ENCODE measurements around the gene HDDC3. TPM values are rescaled to one million over a fixed set of nuclear protein-coding genes. Genes with fewer than 3 reads are reported as not detected.
"Not testable (repeated sequence)": the region's sequence is repeated elsewhere in the genome, so short reads cannot be mapped to it uniquely, and the experiment has no call there.

Gene HDDC3
- total RNA-seq, 1 experiment from 2014 or later, result 15.9 TPM

DNA sequence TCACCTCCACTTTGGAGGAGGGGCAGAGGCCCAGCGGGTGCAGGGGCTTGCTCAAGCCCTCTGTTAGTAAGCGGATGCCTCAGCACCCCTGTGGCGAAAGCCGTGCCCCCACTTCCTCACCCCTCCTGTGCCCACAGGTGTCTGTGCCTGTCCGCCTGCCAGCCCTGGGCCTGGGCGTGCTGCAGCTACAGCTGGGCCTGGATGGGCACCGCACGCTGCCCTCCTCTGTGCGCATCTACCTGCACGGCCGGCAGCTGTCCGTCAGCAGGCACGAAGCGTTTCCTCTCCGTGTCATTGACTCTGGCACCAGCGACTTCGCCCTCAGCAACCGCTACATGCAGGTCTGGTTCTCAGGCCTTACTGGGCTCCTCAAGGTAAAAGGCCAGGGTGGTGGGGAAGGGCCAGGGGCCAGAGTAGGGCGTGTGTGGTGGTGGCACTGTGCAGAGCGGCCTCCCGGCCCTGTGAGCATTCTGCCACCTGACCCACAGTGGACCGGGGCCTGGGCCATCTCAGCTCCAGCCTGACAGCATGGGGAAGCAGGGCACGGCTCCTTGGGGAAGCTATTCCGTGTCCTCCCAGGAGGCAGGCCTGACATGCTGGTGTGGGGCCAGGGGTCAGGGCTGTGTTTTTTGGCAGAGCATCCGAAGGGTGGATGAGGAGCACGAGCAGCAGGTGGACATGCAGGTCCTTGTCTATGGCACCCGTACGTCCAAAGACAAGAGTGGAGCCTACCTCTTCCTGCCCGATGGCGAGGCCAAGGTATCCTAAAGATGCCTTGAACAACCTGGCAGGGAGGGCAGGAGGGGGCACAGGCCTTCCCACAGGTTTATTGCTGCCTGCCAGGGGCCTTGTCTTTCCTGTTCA, 20.2 kb downstream of the HDDC3 start:
- no peak overlapping the region for H3K4me3 ChIP-seq (ENCODE audit: low read length)
- no peaks in the 10 kb centered on the region for H3K79me2 ChIP-seq (ENCODE audit: low read length)
- no peaks in the 10 kb centered on the region for H3K27me3 ChIP-seq (ENCODE audit: low read length)
- H4K20me1 ChIP-seq (ENCODE audit: insufficient read depth, low read depth, low read length), result no peaks in the 10 kb centered on the region
- no peak overlapping the region for H3K4me2 ChIP-seq (ENCODE audit: low read depth, low read length, poor library complexity, severe bottlenecking)
- H3K27ac ChIP-seq (ENCODE audit: low read length), result no peak overlapping the region
- H2AFZ ChIP-seq (ENCODE audit: low read length), result no peak overlapping the region
- H3K4me1 ChIP-seq (ENCODE audit: low read length), result no peaks in the 10 kb centered on the region
- no peaks in the 10 kb centered on the region for H3K9me2 ChIP-seq (replicated peaks; ENCODE audit: insufficient read depth, low read length)
- H3K9me3 ChIP-seq (ENCODE audit: low read length), result no peaks in the 10 kb centered on the region
- H3K36me3 ChIP-seq (ENCODE audit: insufficient read depth, low read length), result no peaks in the 10 kb centered on the region
- DNase-seq, result no peak
- H3K9ac ChIP-seq (ENCODE audit: low read length), result no peak overlapping the region

DNA sequence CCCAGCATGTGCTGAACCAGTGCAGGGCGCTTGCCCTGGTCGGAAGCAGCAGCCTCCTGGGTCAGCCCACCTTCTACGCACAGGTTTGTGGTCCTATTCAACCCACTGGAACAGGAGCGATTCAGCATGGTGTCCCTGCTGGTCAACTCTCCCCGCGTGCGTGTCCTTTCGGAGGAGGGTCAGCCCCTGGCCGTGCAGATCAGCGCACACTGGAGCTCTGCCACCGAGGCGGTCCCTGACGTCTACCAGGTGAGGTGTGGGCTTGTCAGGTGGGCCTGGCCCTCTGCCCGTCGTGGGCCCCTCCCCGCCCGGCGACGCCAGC, 21.1 kb downstream of the HDDC3 start:
- Histone ChIP-seq H3K36me3 (ENCODE audit: insufficient read depth, low read length) (0 out of 2 replicates have a peak, but pooled peaks cover 3% of the 10 kb centered on the region), H3K9ac (ENCODE audit: low read length) (no peak overlapping the region), H3K4me2 (ENCODE audit: low read depth, low read length, poor library complexity, severe bottlenecking) (no peak overlapping the region), H3K9me3 (ENCODE audit: low read length) (no peaks in the 10 kb centered on the region), H3K4me3 (ENCODE audit: low read length) (no peak overlapping the region), H3K9me2 (replicated peaks; ENCODE audit: insufficient read depth, low read length) (no peaks in the 10 kb centered on the region), H2AFZ (ENCODE audit: low read length) (no peak overlapping the region), H3K4me1 (ENCODE audit: low read length) (no peaks in the 10 kb centered on the region), H3K27me3 (ENCODE audit: low read length) (no peaks in the 10 kb centered on the region), H3K27ac (ENCODE audit: low read length) (no peak overlapping the region), H3K79me2 (ENCODE audit: low read length) (no peaks in the 10 kb centered on the region), H4K20me1 (ENCODE audit: insufficient read depth, low read depth, low read length) (no peaks in the 10 kb centered on the region)
- no peak for DNase-seq

DNA sequence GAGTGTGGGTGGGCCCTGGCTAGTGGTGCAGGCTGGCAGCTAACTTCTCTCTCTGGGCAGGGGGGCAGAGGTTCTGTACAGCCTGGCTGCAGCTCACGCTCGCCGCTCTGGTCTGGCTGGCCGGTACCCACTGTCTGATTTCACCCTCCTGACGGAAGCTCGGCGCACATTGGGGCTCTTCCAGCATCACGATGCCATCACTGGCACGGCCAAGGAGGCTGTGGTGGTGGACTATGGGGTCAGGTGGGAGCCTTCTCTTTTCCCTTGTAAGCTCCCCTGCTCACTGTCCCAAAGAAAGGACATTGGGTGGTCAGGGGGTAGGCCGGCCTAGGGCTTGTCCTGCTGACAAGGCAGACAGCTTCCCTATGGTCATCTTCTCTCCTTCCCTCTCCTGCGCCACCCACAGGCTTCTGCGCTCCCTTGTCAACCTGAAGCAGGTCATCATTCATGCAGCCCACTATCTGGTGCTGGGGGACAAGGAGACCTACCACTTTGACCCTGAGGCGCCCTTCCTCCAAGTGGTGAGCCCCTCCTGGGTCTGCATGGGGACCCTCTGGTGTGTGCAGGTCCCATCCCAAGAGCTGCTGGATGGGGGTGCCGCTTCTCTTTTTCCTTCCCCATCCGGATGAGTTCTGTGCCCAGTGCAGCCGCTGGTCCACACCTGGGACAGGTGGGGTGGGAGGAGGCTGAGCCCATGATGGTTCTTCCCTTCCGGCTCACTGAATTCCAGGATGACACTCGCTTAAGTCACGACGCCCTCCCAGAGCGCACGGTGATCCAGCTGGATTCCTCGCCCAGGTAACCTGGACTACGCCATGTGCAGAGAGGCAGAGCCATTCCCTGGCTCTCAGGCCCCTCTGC, 21.7 kb downstream of the HDDC3 start:
- Histone ChIP-seq H3K4me2 (ENCODE audit: low read depth, low read length, poor library complexity, severe bottlenecking) (no peak overlapping the region), H3K9me3 (ENCODE audit: low read length) (no peaks in the 10 kb centered on the region), H3K9me2 (replicated peaks; ENCODE audit: insufficient read depth, low read length) (no peaks in the 10 kb centered on the region), H3K36me3 (ENCODE audit: insufficient read depth, low read length) (0 out of 2 replicates have a peak, but pooled peaks cover 6% of the 10 kb centered on the region), H3K27ac (ENCODE audit: low read length) (no peak overlapping the region), H3K27me3 (ENCODE audit: low read length) (no peaks in the 10 kb centered on the region), H3K4me1 (ENCODE audit: low read length) (no peaks in the 10 kb centered on the region), H3K9ac (ENCODE audit: low read length) (no peak overlapping the region), H3K79me2 (ENCODE audit: low read length) (no peaks in the 10 kb centered on the region), H3K4me3 (ENCODE audit: low read length) (no peak overlapping the region), H2AFZ (ENCODE audit: low read length) (no peak overlapping the region), H4K20me1 (ENCODE audit: insufficient read depth, low read depth, low read length) (no peaks in the 10 kb centered on the region)
- DNase-seq, result no peak

DNA sequence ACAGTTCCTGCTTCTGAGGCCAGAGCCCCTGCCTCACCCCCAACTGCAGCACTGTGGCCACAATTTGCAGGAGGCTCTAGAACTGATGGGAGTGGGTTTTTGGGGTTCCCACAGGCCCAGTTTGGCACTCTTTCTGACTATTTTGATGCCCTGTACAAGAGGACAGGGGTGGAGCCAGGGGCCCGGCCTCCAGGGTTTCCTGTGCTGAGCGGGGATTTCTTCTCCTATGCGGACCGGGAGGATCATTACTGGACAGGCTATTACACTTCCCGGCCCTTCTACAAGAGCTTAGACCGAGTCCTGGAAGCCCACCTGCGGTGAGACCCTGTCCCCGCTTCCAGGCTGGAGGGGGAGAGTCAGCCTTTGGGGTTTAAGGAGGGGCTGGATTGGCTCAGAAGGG, 22.4 kb downstream of the HDDC3 start:
- Histone ChIP-seq H3K27me3 (ENCODE audit: low read length) (no peaks in the 10 kb centered on the region), H3K27ac (ENCODE audit: low read length) (no peak overlapping the region), H3K9ac (ENCODE audit: low read length) (no peak overlapping the region), H3K9me3 (ENCODE audit: low read length) (no peaks in the 10 kb centered on the region), H3K36me3 (ENCODE audit: insufficient read depth, low read length) (0 out of 2 replicates have a peak, but pooled peaks cover 6% of the 10 kb centered on the region), H2AFZ (ENCODE audit: low read length) (no peak overlapping the region), H3K4me2 (ENCODE audit: low read depth, low read length, poor library complexity, severe bottlenecking) (no peak overlapping the region), H3K4me1 (ENCODE audit: low read length) (no peaks in the 10 kb centered on the region), H3K79me2 (ENCODE audit: low read length) (no peaks in the 10 kb centered on the region), H4K20me1 (ENCODE audit: insufficient read depth, low read depth, low read length) (no peaks in the 10 kb centered on the region), H3K9me2 (replicated peaks; ENCODE audit: insufficient read depth, low read length) (no peaks in the 10 kb centered on the region), H3K4me3 (ENCODE audit: low read length) (no peak overlapping the region)
- DNase-seq, result no peak

DNA sequence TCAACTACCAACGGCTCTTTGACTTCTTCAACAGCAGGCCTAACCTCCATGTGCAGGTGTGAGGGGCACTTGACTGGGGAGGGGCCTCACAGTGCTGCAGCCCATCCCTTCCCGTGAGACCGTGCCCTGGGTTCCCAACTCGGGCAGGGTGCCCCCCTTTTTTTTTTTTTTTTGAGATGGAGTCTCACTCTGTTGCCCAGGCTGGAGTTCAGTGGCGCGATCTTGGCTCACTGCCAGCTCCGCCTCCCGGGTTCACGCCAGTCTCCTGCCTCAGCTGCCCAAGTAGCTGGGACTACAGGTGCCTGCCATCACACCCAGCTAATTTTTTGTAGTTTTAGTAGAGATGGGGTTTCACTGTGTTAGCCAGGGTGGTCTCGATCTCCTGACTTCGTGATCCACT, 22.9 kb downstream of the HDDC3 start:
- H2AFZ ChIP-seq (ENCODE audit: low read length); H3K9me3 ChIP-seq (ENCODE audit: low read length); H4K20me1 ChIP-seq (ENCODE audit: insufficient read depth, low read depth, low read length): not testable (repeated sequence)

DNA sequence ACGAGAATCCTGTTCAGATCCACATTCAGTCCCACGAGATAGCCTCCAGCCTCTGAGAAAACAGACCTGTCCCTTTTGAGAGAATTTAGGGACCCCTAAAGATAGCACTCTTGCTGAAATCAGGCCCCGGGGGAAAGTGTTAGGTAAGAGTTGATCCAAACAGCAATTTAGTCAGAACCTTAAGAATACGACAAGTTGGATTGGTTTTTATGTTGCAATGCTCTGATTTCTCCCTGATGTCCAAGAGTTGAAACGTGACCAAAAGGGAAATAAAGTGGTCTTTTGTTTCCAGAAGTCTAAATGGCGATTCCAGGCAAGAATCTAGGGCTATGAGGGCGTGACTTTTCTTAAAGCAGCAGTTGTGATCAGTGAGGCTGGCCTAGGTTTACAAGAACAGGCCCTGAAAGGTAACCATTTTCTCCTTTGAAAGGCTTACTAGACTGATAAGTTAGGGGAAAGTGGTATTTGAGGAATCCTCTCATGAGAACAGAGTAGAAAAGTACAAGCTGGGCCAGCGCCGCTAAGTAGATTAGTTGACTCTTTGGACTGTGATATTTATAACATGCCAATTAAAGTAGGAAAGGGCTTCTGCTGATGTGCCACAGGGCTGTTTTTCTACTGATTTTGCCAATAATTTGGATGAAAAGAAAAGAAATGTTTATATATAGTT, 24.4 kb downstream of the HDDC3 start:
- no peak overlapping the region for H3K4me2 ChIP-seq (ENCODE audit: low read depth, low read length, poor library complexity, severe bottlenecking)
- H3K27me3 ChIP-seq (ENCODE audit: low read length), result no peaks in the 10 kb centered on the region
- no peaks in the 10 kb centered on the region for H3K9me3 ChIP-seq (ENCODE audit: low read length)
- no peaks in the 10 kb centered on the region for H4K20me1 ChIP-seq (ENCODE audit: insufficient read depth, low read depth, low read length)
- H3K4me1 ChIP-seq (ENCODE audit: low read length), result peaks cover 9% of the 10 kb centered on the region
- no peak overlapping the region for H3K9ac ChIP-seq (ENCODE audit: low read length)
- no peak overlapping the region for H3K27ac ChIP-seq (ENCODE audit: low read length)
- 0 out of 2 replicates have a peak, but pooled peaks cover 9% of the 10 kb centered on the region for H3K36me3 ChIP-seq (ENCODE audit: insufficient read depth, low read length)
- peaks cover 5% of the 10 kb centered on the region; the same call in 1 of the 2 replicates for H3K79me2 ChIP-seq (ENCODE audit: low read length)
- no peak overlapping the region for H2AFZ ChIP-seq (ENCODE audit: low read length)
- no peak overlapping the region for H3K4me3 ChIP-seq (ENCODE audit: low read length)
- H3K9me2 ChIP-seq (replicated peaks; ENCODE audit: insufficient read depth, low read length), result no peaks in the 10 kb centered on the region
- no peak for DNase-seq

More for the DNA sequence above, 22.9 kb downstream of the HDDC3 start:
- not testable (repeated sequence) for H3K79me2 ChIP-seq (ENCODE audit: low read length); DNase-seq; H3K36me3 ChIP-seq (ENCODE audit: insufficient read depth, low read length); H3K4me1 ChIP-seq (ENCODE audit: low read length); H3K4me2 ChIP-seq (ENCODE audit: low read depth, low read length, poor library complexity, severe bottlenecking); H3K9me2 ChIP-seq (replicated peaks; ENCODE audit: insufficient read depth, low read length); H3K27ac ChIP-seq (ENCODE audit: low read length); H3K4me3 ChIP-seq (ENCODE audit: low read length); H3K9ac ChIP-seq (ENCODE audit: low read length); H3K27me3 ChIP-seq (ENCODE audit: low read length)

DNA sequence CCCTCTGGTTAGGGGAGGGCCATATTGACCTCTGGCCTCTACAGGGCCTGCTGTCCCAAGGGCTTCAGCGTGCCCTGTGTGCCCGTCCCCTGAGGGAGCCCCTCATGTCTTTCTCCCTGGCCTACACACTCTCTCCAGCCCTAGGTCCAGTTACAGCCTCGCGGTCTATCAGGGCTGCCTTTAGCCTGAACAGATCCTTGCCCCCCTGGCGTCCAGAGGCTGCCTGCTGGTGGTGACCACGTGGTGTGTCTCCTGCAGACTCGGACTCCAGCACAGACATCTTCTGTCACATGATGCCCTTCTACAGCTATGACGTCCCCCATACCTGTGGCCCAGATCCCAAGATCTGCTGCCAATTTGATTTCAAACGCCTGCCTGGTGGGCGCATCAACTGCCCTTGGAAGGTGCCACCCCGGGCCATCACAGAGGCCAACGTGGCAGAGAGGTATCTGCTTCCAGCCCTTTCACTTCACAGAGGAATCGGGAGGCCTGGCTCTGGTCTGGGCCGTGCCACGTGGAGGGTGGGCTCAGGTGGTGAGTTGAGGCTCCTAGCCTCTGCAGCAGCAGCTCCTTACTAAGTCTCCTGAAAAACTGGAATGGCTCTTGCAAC, 25.2 kb downstream of the HDDC3 start:
- DNase-seq, result no peak
- H4K20me1 ChIP-seq (ENCODE audit: insufficient read depth, low read depth, low read length), result no peaks in the 10 kb centered on the region
- no peaks in the 10 kb centered on the region for H3K9me2 ChIP-seq (replicated peaks; ENCODE audit: insufficient read depth, low read length)
- 0 out of 2 replicates have a peak, but pooled peaks cover 9% of the 10 kb centered on the region for H3K36me3 ChIP-seq (ENCODE audit: insufficient read depth, low read length)
- no peaks in the 10 kb centered on the region for H3K27me3 ChIP-seq (ENCODE audit: low read length)
- peaks cover 5% of the 10 kb centered on the region; the same call in 1 of the 2 replicates for H3K79me2 ChIP-seq (ENCODE audit: low read length)
- H2AFZ ChIP-seq (ENCODE audit: low read length), result no peak overlapping the region
- no peaks in the 10 kb centered on the region for H3K9me3 ChIP-seq (ENCODE audit: low read length)
- H3K4me1 ChIP-seq (ENCODE audit: low read length), result peaks cover 9% of the 10 kb centered on the region
- no peak overlapping the region for H3K27ac ChIP-seq (ENCODE audit: low read length)
- H3K9ac ChIP-seq (ENCODE audit: low read length), result no peak overlapping the region
- no peak overlapping the region for H3K4me3 ChIP-seq (ENCODE audit: low read length)
- H3K4me2 ChIP-seq (ENCODE audit: low read depth, low read length, poor library complexity, severe bottlenecking), result no peak overlapping the region

Measured in Karpas-422 (cell line).